Stimulated activated CD4-positive, alpha-beta T cell treated with anti-CD3 and anti-CD28 coated beads, Interleukin-12 subunit alpha, Interleukin-12 subunit beta, amount 100 ng/mL, for 24 hours (primary cell): ENCODE measurements around the gene FBXL7.

ENCODE experiments used
- DNase-seq, 2 experiments: peaks; one replicate each; pipeline ENCODE4 v3.0.0-alpha.2; 2020; ENCODE audit warnings: low read depth in 2 of 2

The FBXL7 gene

GRCh38 chr5:15938961-15939360 is 439.0 kb downstream of the FBXL7 start:
- no peak for DNase-seq

GRCh38 chr5:15940905-15941304 is 440.9 kb downstream of the FBXL7 start:
- DNase-seq, result no peak

GRCh38 chr5:15943487-15943886 is 443.5 kb downstream of the FBXL7 start:
- DNase-seq, result no peak

- no peak for DNase-seq
Measured at GRCh38 chr5:15946026-15946425, 446.0 kb downstream of the FBXL7 start.

GRCh38 chr5:15948190-15948589 is 448.2 kb downstream of the FBXL7 start:
- no peak for DNase-seq

- no peak for DNase-seq
Measured at GRCh38 chr5:15951126-15951525, 451.1 kb downstream of the FBXL7 start.

- no peak for DNase-seq
Measured at GRCh38 chr5:15951550-15951949, 451.6 kb downstream of the FBXL7 start.

GRCh38 chr5:15956622-15957021 is 456.6 kb downstream of the FBXL7 start:
- no peak for DNase-seq

- no peak for DNase-seq
Measured at GRCh38 chr5:15957124-15957523, 457.1 kb downstream of the FBXL7 start.

- no peak for DNase-seq
Measured at GRCh38 chr5:15959370-15960164, 459.6 kb downstream of the FBXL7 start.

- DNase-seq, result no peak
Measured at GRCh38 chr5:15966066-15966640, 466.2 kb downstream of the FBXL7 start.

- DNase-seq, result no peak
Measured at GRCh38 chr5:15966651-15967050, 466.7 kb downstream of the FBXL7 start.

- DNase-seq, result no peak
Measured at GRCh38 chr5:15968993-15969392, 469.0 kb downstream of the FBXL7 start.

GRCh38 chr5:15977851-15978250 is 477.9 kb downstream of the FBXL7 start:
- DNase-seq, result no peak

- no peak for DNase-seq
Measured at GRCh38 chr5:15980835-15981234, 480.9 kb downstream of the FBXL7 start.

- DNase-seq, result no peak
Measured at GRCh38 chr5:15983392-15983791, 483.4 kb downstream of the FBXL7 start.
